PC-3 (cell line): Measurements from ENCODE around the gene LMO1.

Experiments used
- CTCF ChIP-seq: fragments of 300-600 bp; sonication (generic); conservative IDR thresholded peaks from 2 replicates; pipeline ENCODE4 v1.5.1; 2017; ENCODE audit warnings: antibody characterized with exemption, low read depth, mild to moderate bottlenecking, low read length
- EZH2 ChIP-seq: fragments of 300-600 bp; sonication (generic); IDR thresholded peaks from one replicate; pipeline ENCODE4 v1.6.1; 2017; ENCODE audit warnings: antibody characterized with exemption, mild to moderate bottlenecking, low read length; ENCODE audit not compliant: unreplicated experiment
- EZH2phosphoT487 ChIP-seq: fragments of 300-600 bp; sonication (generic); IDR thresholded peaks from 2 replicates; pipeline ENCODE4 v1.6.1; 2018; ENCODE audit warnings: mild to moderate bottlenecking, antibody characterized with exemption, low read length, borderline replicate concordance

GRCh38 chr11:8282631-8283030, 19.0 kb upstream of the LMO1 start:
- TF ChIP-seq EZH2phosphoT487, result no peak
- no peak for TF ChIP-seq CTCF
- no peak for TF ChIP-seq EZH2
